ENCODE results near the gene WNT1.

The WNT1 gene

GRCh38 chr12:48954841-48955501, 23.2 kb upstream of the WNT1 start:
- Mint-ChIP-seq H3K36me3 (peaks cover 5% of the 10 kb centered on the region), H3K27ac (peak overlapping the region; percentile 39), H3K27me3 (no peaks in the 10 kb centered on the region), H3K4me3 (peak overlapping the region; percentile 97), H3K9me3 (no peaks in the 10 kb centered on the region), H3K4me1 (peaks cover 49% of the 10 kb centered on the region)

GRCh38 chr12:48956279-48957140, 21.6 kb upstream of the WNT1 start:
- H3K4me3 Mint-ChIP-seq = peak overlapping the region; percentile 97
- no peaks in the 10 kb centered on the region for H3K9me3 Mint-ChIP-seq
- H3K4me1 Mint-ChIP-seq = peaks cover 45% of the 10 kb centered on the region
- peaks cover 5% of the 10 kb centered on the region for H3K36me3 Mint-ChIP-seq
- peak overlapping the region; percentile 84 for H3K27ac Mint-ChIP-seq
- no peaks in the 10 kb centered on the region for H3K27me3 Mint-ChIP-seq

GRCh38 chr12:48957141-48958048, 20.7 kb upstream of the WNT1 start, which contains the start of gene ARF3:
Gene ARF3 (minus strand): TSS chr12:48957487. CDS start chr12:48941095, 16,392 bp downstream.
- Mint-ChIP-seq H3K9me3 (no peaks in the 10 kb centered on the region), H3K27me3 (no peaks in the 10 kb centered on the region), H3K4me1 (peaks cover 42% of the 10 kb centered on the region), H3K27ac (peak within 1 kb of the TSS; percentile 86), H3K4me3 (peak within 1 kb of the TSS; percentile 97), H3K36me3 (peaks cover 5% of the 10 kb centered on the region)

GRCh38 chr12:48958049-48958388, 20.1 kb upstream of the WNT1 start:
- Mint-ChIP-seq H3K4me3 (peak overlapping the region; percentile 97), H3K9me3 (no peaks in the 10 kb centered on the region), H3K27me3 (no peaks in the 10 kb centered on the region), H3K27ac (no peak overlapping the region), H3K36me3 (peaks cover 5% of the 10 kb centered on the region), H3K4me1 (peaks cover 36% of the 10 kb centered on the region)

- Mint-ChIP-seq H3K9me3 (no peaks in the 10 kb centered on the region), H3K4me3 (no peak overlapping the region), H3K27me3 (no peaks in the 10 kb centered on the region), H3K27ac (no peak overlapping the region), H3K36me3 (peaks cover 3% of the 10 kb centered on the region), H3K4me1 (peaks cover 12% of the 10 kb centered on the region)
These were observed 17.3 kb upstream of the WNT1 start for GRCh38 chr12:48960834-48961233.

- Mint-ChIP-seq H3K4me3 (no peak overlapping the region), H3K4me1 (peaks cover 7% of the 10 kb centered on the region), H3K27me3 (no peaks in the 10 kb centered on the region), H3K27ac (no peak overlapping the region), H3K36me3 (no peaks in the 10 kb centered on the region), H3K9me3 (no peaks in the 10 kb centered on the region)
These were observed 16.8 kb upstream of the WNT1 start for GRCh38 chr12:48961331-48961730.

- Mint-ChIP-seq H3K36me3 (no peaks in the 10 kb centered on the region), H3K4me1 (peaks cover 4% of the 10 kb centered on the region), H3K27ac (no peak overlapping the region), H3K27me3 (no peaks in the 10 kb centered on the region), H3K9me3 (no peaks in the 10 kb centered on the region), H3K4me3 (no peak overlapping the region)
These were observed 16.3 kb upstream of the WNT1 start for GRCh38 chr12:48961801-48962200.

GRCh38 chr12:48965298-48965838, 12.8 kb upstream of the WNT1 start:
- H3K27me3 Mint-ChIP-seq = no peaks in the 10 kb centered on the region
- no peaks in the 10 kb centered on the region for H3K9me3 Mint-ChIP-seq
- H3K36me3 Mint-ChIP-seq = no peaks in the 10 kb centered on the region
- H3K27ac Mint-ChIP-seq = no peak overlapping the region
- H3K4me3 Mint-ChIP-seq = no peak overlapping the region
- H3K4me1 Mint-ChIP-seq = peaks cover 6% of the 10 kb centered on the region

GRCh38 chr12:48966177-48966895, 11.8 kb upstream of the WNT1 start:
- Mint-ChIP-seq H3K27me3 (peaks cover 8% of the 10 kb centered on the region), H3K27ac (no peak overlapping the region), H3K36me3 (no peaks in the 10 kb centered on the region), H3K4me1 (peaks cover 15% of the 10 kb centered on the region), H3K9me3 (no peaks in the 10 kb centered on the region), H3K4me3 (no peak overlapping the region)

- H3K36me3 Mint-ChIP-seq = no peaks in the 10 kb centered on the region
- H3K9me3 Mint-ChIP-seq = no peaks in the 10 kb centered on the region
- H3K27ac Mint-ChIP-seq = no peak overlapping the region
- H3K4me3 Mint-ChIP-seq = no peak overlapping the region
- peaks cover 28% of the 10 kb centered on the region for H3K4me1 Mint-ChIP-seq
- H3K27me3 Mint-ChIP-seq = peaks cover 17% of the 10 kb centered on the region
These were observed 10.1 kb upstream of the WNT1 start for GRCh38 chr12:48967991-48968390.

GRCh38 chr12:48968467-48968866, 9.7 kb upstream of the WNT1 start:
- Mint-ChIP-seq H3K4me3 (no peak overlapping the region), H3K36me3 (no peaks in the 10 kb centered on the region), H3K27ac (no peak overlapping the region), H3K27me3 (peaks cover 19% of the 10 kb centered on the region), H3K4me1 (peaks cover 28% of the 10 kb centered on the region), H3K9me3 (no peaks in the 10 kb centered on the region)

GRCh38 chr12:48969160-48969771, 8.9 kb upstream of the WNT1 start:
- peaks cover 28% of the 10 kb centered on the region for H3K4me1 Mint-ChIP-seq
- H3K27me3 Mint-ChIP-seq = peaks cover 19% of the 10 kb centered on the region
- H3K27ac Mint-ChIP-seq = no peak overlapping the region
- H3K4me3 Mint-ChIP-seq = peak overlapping the region; percentile 39
- no peaks in the 10 kb centered on the region for H3K9me3 Mint-ChIP-seq
- H3K36me3 Mint-ChIP-seq = no peaks in the 10 kb centered on the region

GRCh38 chr12:48969833-48970701, 8.1 kb upstream of the WNT1 start:
- Mint-ChIP-seq H3K4me1 (peaks cover 28% of the 10 kb centered on the region), H3K9me3 (no peaks in the 10 kb centered on the region), H3K27ac (no peak overlapping the region), H3K27me3 (peaks cover 23% of the 10 kb centered on the region), H3K36me3 (no peaks in the 10 kb centered on the region), H3K4me3 (peak overlapping the region; percentile 55)

All from activated naive CD4-positive, alpha-beta T cell treated with anti-CD3 and anti-CD28 coated beads, Interleukin-2, amount 50 U/mL, for 24 hours (primary cell).